Testis (tissue), 2 donors: Measurements from ENCODE around the gene SHANK1.

Source experiments
- CTCF ChIP-seq, 3 experiments: fragments of 450-650 bp in 2 of 3; fragments of 200-600 bp in 1 of 3; sonication (generic) in 1 of 3; IDR thresholded peaks; one replicate each; pipeline ENCODE4 v1.5.1; 2016 to 2019; ENCODE audit warnings: antibody characterized with exemption in 3 of 3, mild to moderate bottlenecking in 2 of 3, moderate library complexity in 1 of 3
- POLR2A ChIP-seq: fragments of 450-650 bp; IDR thresholded peaks from one replicate; pipeline ENCODE4 v1.6.1; 2017; ENCODE audit warnings: antibody characterized with exemption, mild to moderate bottlenecking, moderate library complexity

GRCh38 chr19:50750010-50750409, 30.4 kb upstream of the SHANK1 start:
- TF ChIP-seq CTCF (IDR thresholded peaks at IDR 0.05), result no peak
- no peak for TF ChIP-seq POLR2A
